Measurements from ENCODE around the gene CCT7.

DNA sequence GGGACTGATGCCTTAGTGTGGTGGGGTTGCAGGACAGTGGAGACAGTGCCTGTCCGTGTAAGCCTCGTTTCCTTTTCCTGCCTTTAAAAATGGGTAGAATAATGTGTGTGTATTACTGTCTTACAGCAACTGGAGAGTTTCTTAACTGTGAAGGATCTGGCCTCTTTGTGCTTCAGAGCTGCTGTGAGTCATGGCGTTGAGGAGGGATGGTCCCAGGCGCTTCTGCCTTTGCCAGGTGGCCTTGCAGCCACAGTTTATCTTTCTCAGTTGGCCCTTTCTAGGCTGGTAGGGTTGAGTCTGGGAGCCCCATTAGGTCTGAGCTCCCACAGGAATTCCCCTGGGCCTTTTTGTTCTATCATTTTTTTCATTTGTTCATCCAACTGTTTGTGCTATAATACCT is 10.3 kb upstream of the CCT7 start:
- TF ChIP-seq POLR2A (IDR thresholded peaks at IDR 0.05; ENCODE audit: low read depth, low read length) (no peak), CTCF (IDR thresholded peaks at IDR 0.05; ENCODE audit: extremely low read depth in 1 of 2, insufficient read depth in 1 of 2, low read depth in 1 of 2, low read length in 2 of 2) (no peak), EZH2 (IDR thresholded peaks at IDR 0.05; ENCODE audit: borderline replicate concordance, low read depth, low read length, severe bottlenecking) (no peak)

All from endothelial cell of umbilical vein (primary cell).